Brain microvascular endothelial cell (primary cell): Measurements from ENCODE around the gene AFF3.
"Not testable (repeated sequence)": the region's sequence is repeated elsewhere in the genome, so short reads cannot be mapped to it uniquely, and the experiment has no call there.

Source experiments
- DNase-seq: peaks from one replicate; pipeline ENCODE4 v3.0.0-alpha.2; 2020
- H3K27ac ChIP-seq: fragments of 250-450 bp; sonication (Bioruptor Pico); 2 replicates; pipeline ENCODE4 v1.5.1; 2020; ENCODE audit warnings: mild to moderate bottlenecking, moderate library complexity
- H3K27me3 ChIP-seq: fragments of 250-450 bp; sonication (Bioruptor Pico); replicated peaks from 2 replicates; pipeline ENCODE4 v1.5.1; 2020; ENCODE audit warnings: mild to moderate bottlenecking
- H3K36me3 ChIP-seq: fragments of 250-450 bp; sonication (Bioruptor Pico); replicated peaks from 2 replicates; pipeline ENCODE4 v1.5.1; 2020; ENCODE audit warnings: mild to moderate bottlenecking
- H3K4me3 ChIP-seq: 2 replicates; pipeline ENCODE4 v1.5.1; 2011; ENCODE audit warnings: low read depth, mild to moderate bottlenecking, control low read depth, low read length, moderate library complexity
- in situ Hi-C: cut with HindIII; loops from 2 replicates; pipeline ENCODE4 v1.10.0; 2017; ENCODE audit warnings: low sequenced_read_pairs, low pct_ligation_motif_present
- TF ChIP-seq, protein P1 (sequence below): IDR thresholded peaks from 2 replicates; pipeline ENCODE4 v1.5.1; 2011; ENCODE audit warnings: low read depth, mild to moderate bottlenecking, moderate library complexity, low read length, control low read depth, inconsistent platforms; ENCODE audit errors: missing control alignments

The AFF3 gene

DNA sequence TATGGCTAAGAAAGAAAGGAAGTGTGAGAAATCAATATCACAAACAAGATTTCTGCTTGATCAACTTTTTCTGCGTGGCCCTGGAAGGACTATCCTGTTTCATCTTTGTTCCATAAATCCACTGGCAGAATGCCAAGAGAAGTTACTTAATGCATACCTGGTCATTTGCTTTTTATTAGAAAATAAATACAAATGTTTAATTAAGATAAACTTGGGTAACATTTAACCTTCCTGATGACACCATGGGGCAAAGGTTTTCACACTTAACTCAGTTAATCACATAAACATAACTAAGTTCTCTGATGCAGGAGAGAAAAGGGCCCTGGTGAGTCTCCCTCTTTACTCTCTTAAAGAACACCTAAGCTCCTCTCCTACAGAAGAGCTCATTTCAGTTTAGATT lies 203.3 kb downstream of the AFF3 start:
- in situ Hi-C loops: no loop called here
- TF ChIP-seq, protein P1, sequence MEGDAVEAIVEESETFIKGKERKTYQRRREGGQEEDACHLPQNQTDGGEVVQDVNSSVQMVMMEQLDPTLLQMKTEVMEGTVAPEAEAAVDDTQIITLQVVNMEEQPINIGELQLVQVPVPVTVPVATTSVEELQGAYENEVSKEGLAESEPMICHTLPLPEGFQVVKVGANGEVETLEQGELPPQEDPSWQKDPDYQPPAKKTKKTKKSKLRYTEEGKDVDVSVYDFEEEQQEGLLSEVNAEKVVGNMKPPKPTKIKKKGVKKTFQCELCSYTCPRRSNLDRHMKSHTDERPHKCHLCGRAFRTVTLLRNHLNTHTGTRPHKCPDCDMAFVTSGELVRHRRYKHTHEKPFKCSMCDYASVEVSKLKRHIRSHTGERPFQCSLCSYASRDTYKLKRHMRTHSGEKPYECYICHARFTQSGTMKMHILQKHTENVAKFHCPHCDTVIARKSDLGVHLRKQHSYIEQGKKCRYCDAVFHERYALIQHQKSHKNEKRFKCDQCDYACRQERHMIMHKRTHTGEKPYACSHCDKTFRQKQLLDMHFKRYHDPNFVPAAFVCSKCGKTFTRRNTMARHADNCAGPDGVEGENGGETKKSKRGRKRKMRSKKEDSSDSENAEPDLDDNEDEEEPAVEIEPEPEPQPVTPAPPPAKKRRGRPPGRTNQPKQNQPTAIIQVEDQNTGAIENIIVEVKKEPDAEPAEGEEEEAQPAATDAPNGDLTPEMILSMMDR: no peak
- Histone ChIP-seq H3K36me3 (no peaks in the 10 kb centered on the region), H3K27me3 (no peaks in the 10 kb centered on the region), H3K4me3 (no peak overlapping the region), H3K27ac (no peak overlapping the region)
- no peak for DNase-seq

DNA sequence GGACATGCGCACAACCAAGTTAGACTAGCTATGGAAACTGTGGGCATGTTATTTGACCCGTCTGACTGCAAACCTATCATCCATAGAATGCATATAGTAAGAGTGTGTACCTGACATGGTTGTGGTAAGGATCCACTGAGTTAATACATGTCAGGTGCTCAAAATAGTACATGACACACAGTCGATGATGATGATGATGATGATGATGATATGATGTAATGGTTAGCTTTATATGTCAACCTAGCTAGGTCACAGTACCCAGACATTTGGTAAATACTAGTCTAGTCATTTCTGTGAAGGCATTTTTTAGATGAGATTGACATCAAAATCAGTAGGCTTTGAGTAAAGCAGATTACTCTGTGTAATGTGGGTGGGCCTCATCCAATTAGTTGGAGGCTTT lies 204.1 kb downstream of the AFF3 start:
- in situ Hi-C loops: no loop called here
- Histone ChIP-seq H3K27me3 (no peaks in the 10 kb centered on the region), H3K36me3 (no peaks in the 10 kb centered on the region), H3K27ac (no peak overlapping the region), H3K4me3 (no peak overlapping the region)
- DNase-seq: no peak
- TF ChIP-seq, protein P1: no peak

DNA sequence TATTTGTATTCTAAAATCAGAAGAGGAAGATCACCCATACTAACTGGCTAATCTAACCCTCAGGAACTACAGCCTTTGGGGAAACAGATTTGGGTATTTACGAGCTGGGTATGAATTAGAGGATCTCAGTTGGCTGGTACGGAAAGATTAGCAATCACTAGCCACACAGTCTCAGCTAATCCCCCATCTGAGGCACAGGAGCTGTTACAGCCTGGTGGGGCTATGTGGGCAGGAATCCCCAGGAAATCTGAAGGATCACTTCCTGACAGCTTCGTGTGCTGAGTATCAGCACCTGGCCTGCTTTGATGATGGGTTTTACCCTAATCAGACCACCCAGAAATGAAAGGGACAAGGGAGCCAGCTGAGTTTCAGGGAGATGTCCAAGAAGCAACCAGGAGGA lies 206.3 kb downstream of the AFF3 start:
- H3K27ac ChIP-seq: no peak overlapping the region
- H3K27me3 ChIP-seq: no peaks in the 10 kb centered on the region
- DNase-seq: no peak
- in situ Hi-C loops: no loop called here
- no peaks in the 10 kb centered on the region for H3K36me3 ChIP-seq
- TF ChIP-seq, protein P1: no peak
- H3K4me3 ChIP-seq: no peak overlapping the region

DNA sequence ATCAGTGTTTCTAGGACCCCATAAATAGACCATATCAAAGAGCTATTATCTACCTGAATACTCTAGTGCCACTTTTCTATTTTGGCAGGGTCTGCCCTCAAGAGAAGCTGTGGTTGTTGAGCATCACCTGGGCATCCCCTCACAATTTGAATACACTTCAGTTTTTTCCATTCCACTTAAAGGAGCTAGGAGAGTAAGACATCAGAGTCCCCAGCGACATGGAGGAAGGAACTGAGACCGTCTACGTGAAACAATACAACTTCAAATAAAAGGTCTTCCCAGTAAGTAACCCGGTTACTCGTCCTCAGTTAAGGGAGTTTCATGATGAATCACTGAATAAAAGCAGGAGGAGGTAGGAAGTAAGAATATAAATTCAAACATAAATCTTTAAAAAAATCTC lies 206.7 kb downstream of the AFF3 start:
- Histone ChIP-seq H3K27me3 (no peaks in the 10 kb centered on the region), H3K4me3 (no peak overlapping the region), H3K36me3 (no peaks in the 10 kb centered on the region), H3K27ac (no peak overlapping the region)
- no peak for DNase-seq
- in situ Hi-C loops: no loop called here
- TF ChIP-seq, protein P1: no peak

DNA sequence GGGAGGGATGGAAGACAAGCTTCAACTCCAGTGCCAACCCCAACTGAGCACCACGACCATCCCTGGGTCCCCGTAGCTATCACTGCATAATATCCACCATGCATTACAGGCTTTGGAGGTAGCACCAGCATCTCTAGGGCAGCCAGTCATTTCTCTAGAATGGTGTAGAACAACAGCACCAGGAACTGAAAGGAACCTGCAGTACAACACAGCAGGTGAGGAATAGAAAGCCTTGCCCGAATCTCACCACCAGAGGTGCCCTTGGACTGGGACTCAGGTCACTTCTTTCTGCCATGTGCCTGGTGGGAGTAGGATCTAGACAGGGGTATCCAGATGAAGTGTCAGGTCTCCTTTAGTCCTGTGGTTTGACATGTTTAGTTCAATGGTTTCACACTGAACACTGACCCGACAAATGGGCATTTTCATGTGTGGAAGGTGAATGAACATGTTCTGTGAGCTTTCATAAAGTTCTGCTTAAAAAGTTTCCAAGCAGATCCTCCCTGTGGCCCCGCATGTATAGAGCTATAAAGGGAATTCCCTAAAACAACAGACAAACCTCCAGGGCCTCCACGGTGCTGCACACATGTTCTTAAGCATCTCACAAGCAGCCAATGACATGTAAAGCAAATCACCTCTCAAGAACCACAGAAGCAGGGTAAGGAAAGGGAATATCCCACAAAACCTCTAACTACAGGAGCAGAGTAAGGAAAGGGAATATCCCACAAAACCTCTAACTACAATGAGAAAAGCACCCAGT lies 208.3 kb downstream of the AFF3 start:
- no peaks in the 10 kb centered on the region for H3K36me3 ChIP-seq
- H3K4me3 ChIP-seq: no peak overlapping the region
- TF ChIP-seq, protein P1: peak; percentile 23
- H3K27me3 ChIP-seq: no peaks in the 10 kb centered on the region
- H3K27ac ChIP-seq: no peak overlapping the region
- in situ Hi-C loops: no loop called here
- no peak for DNase-seq

DNA sequence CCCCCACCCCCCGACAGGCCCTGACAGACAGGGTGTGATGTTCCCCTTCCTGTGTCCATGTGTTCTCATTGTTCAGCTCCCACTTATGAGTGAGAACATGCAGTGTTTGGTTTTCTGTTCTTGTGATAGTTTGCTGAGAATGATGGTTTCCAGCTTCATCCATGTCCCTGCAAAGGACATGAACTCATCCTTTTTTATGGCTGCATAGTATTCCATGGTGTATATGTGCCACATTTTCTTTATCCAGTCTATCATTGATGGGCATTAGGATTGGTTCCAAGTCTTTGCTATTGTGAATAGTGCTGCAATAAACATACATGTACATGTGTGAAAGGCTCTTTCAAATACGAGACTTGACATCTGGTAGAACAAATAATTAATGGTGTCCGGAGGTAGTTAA lies 208.9 kb downstream of the AFF3 start:
- H3K27me3 ChIP-seq, H3K36me3 ChIP-seq, DNase-seq, H3K4me3 ChIP-seq, H3K27ac ChIP-seq, in situ Hi-C loops: not testable (repeated sequence)
